HL-60 (cell line): ENCODE measurements around the gene COL11A2.

Experiments used
- DNase-seq, 2 experiments: peaks; one replicate each; pipeline ENCODE4 v3.0.0-alpha.2; 2010 to 2020; ENCODE audit warnings: low read depth in 1 of 2, low spot score in 1 of 2
- H3K27ac ChIP-seq: fragments of 250-450 bp; sonication (Bioruptor Pico); replicated peaks from 2 replicates; pipeline ENCODE4 v1.5.1; 2020; ENCODE audit warnings: mild to moderate bottlenecking, moderate library complexity
- H3K27me3 ChIP-seq: fragments of 250-450 bp; sonication (Bioruptor Pico); 2 replicates; pipeline ENCODE4 v1.5.1; 2021; ENCODE audit warnings: mild to moderate bottlenecking, moderate library complexity; ENCODE audit not compliant: insufficient read depth, poor library complexity, severe bottlenecking
- H3K4me3 ChIP-seq: replicated peaks from 2 replicates; pipeline ENCODE4 v1.5.1; 2011; ENCODE audit warnings: mild to moderate bottlenecking, control low read depth, low read length; ENCODE audit not compliant: insufficient read depth
- CTCF ChIP-seq: IDR thresholded peaks from one replicate; pipeline ENCODE4 v1.5.1; 2011; ENCODE audit warnings: low read length, control low read depth, inconsistent platforms; ENCODE audit not compliant: insufficient read depth
- GABPA ChIP-seq: IDR thresholded peaks from 2 replicates; pipeline ENCODE4 v1.6.1; 2012; ENCODE audit warnings: low read depth
- POLR2AphosphoS5 ChIP-seq: IDR thresholded peaks from 2 replicates; pipeline ENCODE4 v1.6.1; 2012; ENCODE audit warnings: low read depth
- REST ChIP-seq: IDR thresholded peaks from 2 replicates; pipeline ENCODE4 v1.6.1; 2012; ENCODE audit warnings: low read depth; ENCODE audit not compliant: insufficient replicate concordance
- SPI1 ChIP-seq: IDR thresholded peaks from 2 replicates; pipeline ENCODE4 v1.6.1; 2012; ENCODE audit warnings: low read depth, mild to moderate bottlenecking, borderline replicate concordance

COL11A2 gene

GRCh38 chr6:33201147-33201545 lies 8.9 kb upstream of the COL11A2 start:
- Histone ChIP-seq H3K4me3 (peak overlapping the region; percentile 68), H3K27ac (peak overlapping the region; percentile 97), H3K27me3 (no peaks in the 10 kb centered on the region)
- no peak for DNase-seq
- TF ChIP-seq POLR2AphosphoS5: no peak
- TF ChIP-seq SPI1: no peak
- no peak for TF ChIP-seq CTCF
- TF ChIP-seq GABPA: no peak
- TF ChIP-seq REST: no peak

GRCh38 chr6:33200219-33201146 lies 8.2 kb upstream of the COL11A2 start, which contains the start of the genes RXRB and SLC39A7:
RXRB (minus strand) TSS chr6:33200665; CDS start chr6:33200476, 189 bp downstream.
SLC39A7 (plus strand) TSS chr6:33200867; CDS start chr6:33201246, 379 bp downstream.
- Histone ChIP-seq H3K27ac (peak within 1 kb of the TSS; percentile 97), H3K27me3 (no peaks in the 10 kb centered on the region), H3K4me3 (peak within 1 kb of the TSS; percentile 68)
- peak; percentile 58; the same call in 1 of the 2 replicates for TF ChIP-seq SPI1
- peak; percentile 19 for TF ChIP-seq GABPA
- TF ChIP-seq CTCF: no peak
- peak; percentile 78 for TF ChIP-seq REST
- TF ChIP-seq POLR2AphosphoS5: peak; percentile 86
- DNase-seq: peak; percentile 93 to 99

GRCh38 chr6:33199687-33200218 lies 7.5 kb upstream of the COL11A2 start:
- no peaks in the 10 kb centered on the region for H3K27me3 ChIP-seq
- H3K27ac ChIP-seq: peak overlapping the region; percentile 97
- peak overlapping the region; percentile 68 for H3K4me3 ChIP-seq
- TF ChIP-seq REST (no peak), GABPA (no peak), SPI1 (no peak; the same call in 1 of the 2 replicates), POLR2AphosphoS5 (no peak), CTCF (no peak)
- peak; percentile 78 to 85 for DNase-seq
